Cerebellar cortex (tissue), 1 donor: ENCODE data around the gene IPCEF1.

Experiments
- DNase-seq: peaks from one replicate; pipeline ENCODE4 v3.0.0-alpha.2; 2015; ENCODE audit warnings: low spot score

IPCEF1 gene

GRCh38 chr6:154159126-154159525, 197.5 kb downstream of the IPCEF1 start:
- no peak for DNase-seq

GRCh38 chr6:154157706-154158105, 198.9 kb downstream of the IPCEF1 start:
- DNase-seq = no peak

GRCh38 chr6:154157082-154157481, 199.5 kb downstream of the IPCEF1 start:
- DNase-seq = no peak

GRCh38 chr6:154156135-154156896, 200.3 kb downstream of the IPCEF1 start:
- DNase-seq = peak; percentile 22

- DNase-seq = peak; percentile 73
Measured at GRCh38 chr6:154154389-154154967, 202.1 kb downstream of the IPCEF1 start.

- no peak for DNase-seq
Measured at GRCh38 chr6:154143753-154144152, 212.8 kb downstream of the IPCEF1 start.

- no peak for DNase-seq
Measured at GRCh38 chr6:154140743-154141142, 215.9 kb downstream of the IPCEF1 start.

GRCh38 chr6:154139892-154140291, 216.7 kb downstream of the IPCEF1 start:
- no peak for DNase-seq

GRCh38 chr6:154138793-154139192, 217.8 kb downstream of the IPCEF1 start:
- no peak for DNase-seq

GRCh38 chr6:154134471-154135147, 222.0 kb downstream of the IPCEF1 start:
- DNase-seq = no peak

GRCh38 chr6:154127657-154128056, 228.9 kb downstream of the IPCEF1 start:
- no peak for DNase-seq

- DNase-seq = no peak
Measured at GRCh38 chr6:154125421-154125820, 231.2 kb downstream of the IPCEF1 start.

GRCh38 chr6:154123155-154123956, 233.2 kb downstream of the IPCEF1 start:
- DNase-seq = no peak

- DNase-seq = no peak
Measured at GRCh38 chr6:154122195-154122925, 234.2 kb downstream of the IPCEF1 start.

- no peak for DNase-seq
Measured at GRCh38 chr6:154117485-154117884, 239.1 kb downstream of the IPCEF1 start.

GRCh38 chr6:154113392-154113791, 243.2 kb downstream of the IPCEF1 start:
- DNase-seq = no peak

- DNase-seq = no peak
Measured at GRCh38 chr6:154112181-154112809, 244.3 kb downstream of the IPCEF1 start.

- no peak for DNase-seq
Measured at GRCh38 chr6:154111025-154111424, 245.6 kb downstream of the IPCEF1 start.

- no peak for DNase-seq
Measured at GRCh38 chr6:154106251-154106650, 250.4 kb downstream of the IPCEF1 start.
